B cell (primary cell): Measurements from ENCODE around the gene KLF3. TPM values are rescaled to one million over a fixed set of nuclear protein-coding genes. Genes with fewer than 3 reads are reported as not detected.

ENCODE experiments used
- ATAC-seq: fragments of 200-7000 bp; cut with Tn5 transposase; one replicate; pipeline ENCODE4 v1.10.0; 2021; ENCODE audit warnings: low read depth, mild to moderate bottlenecking, moderate number of reproducible peaks, moderate library complexity
- CTCF ChIA-PET: fragments of 350-600 bp; sonication (Branson Sonifier 250); formaldehyde crosslinking; loops from one replicate; lab custom pipeline; 2021; ENCODE audit warnings: antibody characterized with exemption, inconsistent platforms; lab: Charles Lee
- POLR2A ChIA-PET: fragments of 350-600 bp; sonication (Branson Sonifier 250); formaldehyde crosslinking; loops from one replicate; lab custom pipeline; 2021; ENCODE audit warnings: antibody characterized with exemption; lab: Charles Lee
- DNase-seq: peaks from one replicate; pipeline ENCODE4 v3.0.0; 2013
- H2AFZ ChIP-seq: 2 replicates; pipeline ENCODE4 v1.6.1; 2012; ENCODE audit warnings: mild to moderate bottlenecking, low read depth, low read length; ENCODE audit not compliant: insufficient read depth, poor library complexity, severe bottlenecking
- H3K27ac ChIP-seq, 2 donors: 1 replicate in 1 of 2; 2 replicates in 1 of 2; pipeline ENCODE4 v1.5.1; 2012 to 2013; ENCODE audit warnings: low read length in 2 of 2, mild to moderate bottlenecking in 2 of 2, moderate library complexity in 1 of 2
- H3K27me3 ChIP-seq, 4 experiments: fragments of 200-600 bp in 1 of 4; sonication (generic) in 1 of 4; replicated peaks in 1 of 4; 1 replicate in 2 of 4; 2 replicates in 2 of 4; pipeline versions ENCODE4 v1.6.1 to v1.7.0; 2013 to 2016; ENCODE audit warnings: low read length in 3 of 4, mild to moderate bottlenecking in 2 of 4, mixed read lengths in 1 of 4, moderate library complexity in 1 of 4; ENCODE audit not compliant: insufficient read depth in 4 of 4, control insufficient read depth in 3 of 4; ENCODE audit errors: control extremely low read depth in 1 of 4
- H3K36me3 ChIP-seq, 2 experiments: replicated peaks in 1 of 2; 1 replicate in 1 of 2; 2 replicates in 1 of 2; pipeline versions ENCODE4 v1.6.1 to v1.7.1; 2013; ENCODE audit warnings: low read length in 1 of 2; ENCODE audit not compliant: insufficient read depth in 2 of 2, control insufficient read depth in 1 of 2; ENCODE audit errors: control extremely low read depth in 1 of 2, extremely low read depth in 1 of 2
- H3K4me1 ChIP-seq, 2 donors: fragments of 200-600 bp in 1 of 2; sonication (generic) in 1 of 2; 1 replicate in 1 of 2; 2 replicates in 1 of 2; pipeline versions ENCODE4 v1.5.1 to v1.6.1; 2013 to 2017; ENCODE audit warnings: low read length in 2 of 2; ENCODE audit not compliant: control insufficient read depth in 2 of 2, insufficient read depth in 2 of 2
- H3K4me2 ChIP-seq: replicated peaks from 2 replicates; pipeline ENCODE3; 2012; ENCODE audit warnings: mild to moderate bottlenecking, low read depth, low read length; ENCODE audit not compliant: poor library complexity, severe bottlenecking
- H3K4me3 ChIP-seq, 5 experiments: fragments of 200-600 bp in 1 of 5; sonication (generic) in 1 of 5; 1 replicate in 3 of 5; 2 replicates in 2 of 5; pipeline versions ENCODE4 v1.5.1 to v1.7.0; 2011 to 2016; ENCODE audit warnings: low read length in 4 of 5, mild to moderate bottlenecking in 4 of 5, low read depth in 2 of 5, control low read depth in 1 of 5, moderate library complexity in 1 of 5; ENCODE audit not compliant: insufficient read depth in 1 of 5; ENCODE audit errors: control extremely low read depth in 1 of 5, extremely low read depth in 1 of 5
- H3K79me2 ChIP-seq: fragments of 200-600 bp; sonication (generic); one replicate; pipeline ENCODE4 v1.6.0; 2016; ENCODE audit warnings: low read length; ENCODE audit not compliant: control insufficient read depth, insufficient read depth
- H3K9ac ChIP-seq: fragments of 200-600 bp; sonication (generic); 2 replicates; pipeline ENCODE4 v1.6.1; 2017; ENCODE audit warnings: mild to moderate bottlenecking, low read length, moderate library complexity
- H3K9me3 ChIP-seq, 3 donors: one replicate each; pipeline versions ENCODE4 v1.6.1 to v1.7.1; 2013; ENCODE audit warnings: low read length in 2 of 3; ENCODE audit not compliant: control insufficient read depth in 2 of 3, insufficient read depth in 1 of 3; ENCODE audit errors: control extremely low read depth in 1 of 3
- H4K20me1 ChIP-seq: 2 replicates; pipeline ENCODE4 v1.6.0; 2012; ENCODE audit warnings: mild to moderate bottlenecking, low read length; ENCODE audit not compliant: insufficient read depth, control insufficient read depth, poor library complexity, severe bottlenecking
- H3K27ac Mint-ChIP-seq: one replicate; pipeline ENCODE4 v1.8.0; 2021; ENCODE audit warnings: mixed read lengths
- H3K27me3 Mint-ChIP-seq: one replicate; pipeline ENCODE4 v1.8.0; 2021; ENCODE audit warnings: mixed read lengths
- H3K4me1 Mint-ChIP-seq: one replicate; pipeline ENCODE4 v1.8.0; 2021; ENCODE audit warnings: mixed read lengths
- H3K4me3 Mint-ChIP-seq: one replicate; pipeline ENCODE4 v1.8.0; 2021; ENCODE audit warnings: mixed read lengths
- H3K9me3 Mint-ChIP-seq: one replicate; pipeline ENCODE4 v1.8.0; 2022; ENCODE audit warnings: mixed read lengths; ENCODE audit not compliant: insufficient read depth
- CTCF ChIP-seq: fragments of 200-600 bp; IDR thresholded peaks from one replicate; pipeline ENCODE4 v1.8.0; 2022; ENCODE audit warnings: antibody characterized with exemption, mild to moderate bottlenecking
- EZH2 ChIP-seq: IDR thresholded peaks from 2 replicates; pipeline ENCODE4 v1.6.1; 2012; ENCODE audit warnings: borderline replicate concordance, low read depth, mild to moderate bottlenecking, moderate library complexity, low read length; ENCODE audit not compliant: insufficient read depth, poor library complexity, severe bottlenecking
- WGBS: methylation state at CpG from one replicate; pipeline ENCODE4 v1.1.5; 2013; ENCODE audit warnings: missing lambda C conversion rate; ENCODE audit not compliant: insufficient coverage; 5-methylcytosine and 5-hydroxymethylcytosine counted together
- intact Hi-C: fragments of 100-400 bp; cut with micrococcal nuclease; formaldehyde crosslinking; loops from one replicate; pipeline ENCODE4 v1.10.0; 2022
- polyA plus RNA-seq: library from polyadenylated mRNA; depleted of rRNA; stranded (reverse); fragments of >200 nt; gene quantifications from 2 replicates; pipeline ENCODE4 v1.2.3, GENCODE V29; 2012
- total RNA-seq, 2 donors: library from RNA; stranded (reverse); fragments of 120-200 nt in 1 of 2; gene quantifications; 1 replicate in 1 of 2; 2 replicates in 1 of 2; pipeline versions ENCODE4 v1.2.3 to v1.2.4, GENCODE V29; 2013 to 2022

The KLF3 gene
- total and polyA plus RNA-seq, 2 donors (not counting 1 experiment from before 2014, with no cell fraction given), result 32.9 to 51.9 TPM

DNA sequence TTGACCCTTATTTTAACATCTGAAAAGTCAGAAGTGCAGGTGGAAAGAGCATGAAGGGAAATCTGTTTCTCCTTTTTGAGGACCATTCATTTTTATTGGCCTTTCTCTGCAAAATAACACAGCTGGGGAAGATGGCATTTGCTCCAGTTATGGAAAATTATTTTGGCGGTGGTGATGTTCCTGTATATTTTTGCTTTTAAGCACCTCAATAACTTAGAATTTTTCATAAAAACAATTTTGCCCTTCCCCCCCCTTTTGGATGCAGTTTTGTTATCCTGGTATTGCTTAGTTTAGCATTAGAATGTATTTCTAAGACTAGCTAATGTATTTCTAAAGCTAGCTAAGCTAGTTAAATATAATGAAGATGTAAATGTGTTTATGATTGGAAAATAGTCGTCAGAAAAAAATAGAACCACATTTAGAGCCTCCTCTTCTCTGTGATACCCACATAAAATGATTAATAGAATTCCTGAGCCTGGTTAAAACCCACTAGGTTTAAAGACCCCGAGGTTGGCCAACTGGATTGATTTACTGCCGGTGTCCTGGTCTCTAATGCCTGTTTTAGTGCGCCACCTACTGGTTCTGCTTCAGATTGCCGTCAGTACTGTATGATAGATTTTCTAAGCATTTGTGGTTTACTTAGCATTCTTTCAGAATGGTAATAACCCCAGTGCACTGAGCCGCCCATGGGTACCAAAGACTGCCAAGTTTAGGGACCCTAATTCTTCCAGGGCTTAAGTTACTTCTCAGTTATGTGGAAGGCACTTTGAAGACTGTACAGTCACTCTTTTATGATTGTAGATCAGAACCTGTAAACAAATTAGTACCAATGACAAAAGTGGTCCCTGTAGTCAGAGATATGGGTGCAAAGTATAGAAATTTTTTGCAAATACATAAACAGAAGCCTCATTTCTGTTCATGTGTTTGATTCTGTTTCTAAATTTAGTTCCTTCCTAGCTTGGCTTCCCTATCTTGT is 11.4 kb downstream of the KLF3 start:
- Histone ChIP-seq H3K27me3 (no peaks in the 10 kb centered on the region), H3K27ac (peak overlapping the region in 1 of 2 donors; percentile 73), H4K20me1 (peaks cover 95% of the 10 kb centered on the region), H3K79me2 (peaks cover 100% of the 10 kb centered on the region), H2AFZ (no peak overlapping the region), H3K4me2 (peak overlapping the region; percentile 62), H3K4me1 (peaks cover 55 to 59% of the 10 kb centered on the region in 2 donors), H3K9ac (no peak overlapping the region), H3K4me3 (no peak overlapping the region), H3K9me3 (no peaks in the 10 kb centered on the region), H3K36me3 (peaks cover 1 to 2% of the 10 kb centered on the region in 2 experiments)
- 3% methylated on average over 3 of the region's 7 CpGs for WGBS
- intact Hi-C loops, result loop anchor here (1.0 kb wide), 4 partner anchors 56 to 613 kb away; no protein-coding TSS in a partner anchor
- ChIA-PET POLR2A (interaction anchor here (0.6 to 0.8 kb wide), 3 partner anchors 9 to 394 kb away, joined by 3 to 4 read pairs (median 4); no protein-coding TSS in a partner anchor), CTCF (interaction anchor here (0.6 to 6.7 kb wide), 49 partner anchors 9 to 620 kb away, joined by 3 to 297 read pairs (median 5); partner anchors contain the start of genes TLR1, TLR10 and TLR6)
- Mint-ChIP-seq H3K4me1 (peaks cover 78% of the 10 kb centered on the region), H3K4me3 (peak overlapping the region; percentile 33), H3K27me3 (no peaks in the 10 kb centered on the region), H3K9me3 (no peaks in the 10 kb centered on the region), H3K27ac (peak overlapping the region; percentile 59)
- ATAC-seq (peak; percentile 73), DNase-seq (peak; percentile 87)
- peak; percentile 93 for TF ChIP-seq CTCF
- no peak for TF ChIP-seq EZH2
